HEK293 (cell line): ENCODE results near the gene SARM1.
A peak's percentile ranks its signal among the peaks of the same experiment; 100 is the strongest.

Experiments used
- KLF1 ChIP-seq: fragments of 450-650 bp; formaldehyde crosslinking; IDR thresholded peaks from 2 replicates; pipeline ENCODE4 v1.5.1; 2016; ENCODE audit warnings: missing biosample characterization, missing genetic modification characterization
- MYNN ChIP-seq: fragments of 450-650 bp; formaldehyde crosslinking; IDR thresholded peaks from 2 replicates; pipeline ENCODE4 v1.5.1; 2016; ENCODE audit warnings: missing biosample characterization, missing genetic modification characterization, borderline replicate concordance
- OSR2 ChIP-seq: fragments of 450-650 bp; formaldehyde crosslinking; IDR thresholded peaks from 2 replicates; pipeline ENCODE4 v1.5.1; 2016; ENCODE audit warnings: missing biosample characterization, missing genetic modification characterization
- PATZ1 ChIP-seq: fragments of 450-650 bp; formaldehyde crosslinking; IDR thresholded peaks from 2 replicates; pipeline ENCODE4 v1.5.1; 2016; ENCODE audit warnings: missing biosample characterization, missing genetic modification characterization
- PRDM1 ChIP-seq: fragments of 450-650 bp; formaldehyde crosslinking; IDR thresholded peaks from 2 replicates; pipeline ENCODE4; 2016; ENCODE audit warnings: missing biosample characterization, missing genetic modification characterization
- REST ChIP-seq: fragments of 450-650 bp; formaldehyde crosslinking; IDR thresholded peaks from 2 replicates; pipeline ENCODE4 v1.5.1; 2016; ENCODE audit warnings: missing biosample characterization, missing genetic modification characterization
- SETDB1 ChIP-seq: IDR thresholded peaks from one replicate; pipeline ENCODE4 v1.6.1; 2017; ENCODE audit warnings: mild to moderate bottlenecking, low read length, moderate library complexity, mixed read lengths; ENCODE audit not compliant: insufficient read length
- WT1 ChIP-seq: fragments of 450-650 bp; formaldehyde crosslinking; IDR thresholded peaks from 2 replicates; pipeline ENCODE4 v1.5.1; 2016; ENCODE audit warnings: missing biosample characterization, missing genetic modification characterization
- YY1 ChIP-seq: fragments of 450-650 bp; formaldehyde crosslinking; IDR thresholded peaks from 2 replicates; pipeline ENCODE4 v1.5.1; 2018; ENCODE audit warnings: missing biosample characterization, missing genetic modification characterization
- ZBTB8A ChIP-seq: fragments of 450-650 bp; formaldehyde crosslinking; IDR thresholded peaks from 2 replicates; pipeline ENCODE4 v1.5.1; 2016; ENCODE audit warnings: missing biosample characterization, missing genetic modification characterization
- ZNF112 ChIP-seq: fragments of 450-650 bp; formaldehyde crosslinking; IDR thresholded peaks from 2 replicates; pipeline ENCODE4 v1.5.0; 2017; ENCODE audit warnings: missing biosample characterization, missing genetic modification characterization
- ZNF2 ChIP-seq: fragments of 450-650 bp; formaldehyde crosslinking; IDR thresholded peaks from 2 replicates; pipeline ENCODE4 v1.5.1; 2016; ENCODE audit warnings: missing biosample characterization, missing genetic modification characterization
- ZNF202 ChIP-seq: fragments of 450-650 bp; formaldehyde crosslinking; IDR thresholded peaks from 2 replicates; pipeline ENCODE4 v1.5.1; 2016; ENCODE audit warnings: missing biosample characterization, missing genetic modification characterization, borderline replicate concordance
- ZNF223 ChIP-seq: fragments of 450-650 bp; formaldehyde crosslinking; IDR thresholded peaks from 2 replicates; pipeline ENCODE4 v1.5.1; 2016; ENCODE audit warnings: missing biosample characterization, missing genetic modification characterization
- ZNF280D ChIP-seq: fragments of 450-650 bp; formaldehyde crosslinking; IDR thresholded peaks from 2 replicates; pipeline ENCODE4 v1.5.1; 2016; ENCODE audit warnings: missing biosample characterization, missing genetic modification characterization
- ZNF37A ChIP-seq: fragments of 450-650 bp; IDR thresholded peaks from 2 replicates; pipeline ENCODE4 v1.5.1; 2018; ENCODE audit warnings: missing biosample characterization, missing genetic modification characterization
- ZNF394 ChIP-seq: fragments of 450-650 bp; formaldehyde crosslinking; IDR thresholded peaks from 2 replicates; pipeline ENCODE4 v1.5.1; 2016; ENCODE audit warnings: missing biosample characterization, missing genetic modification characterization, mild to moderate bottlenecking, moderate library complexity, borderline replicate concordance
- ZNF416 ChIP-seq: fragments of 450-650 bp; formaldehyde crosslinking; IDR thresholded peaks from 2 replicates; pipeline ENCODE4 v1.5.1; 2016; ENCODE audit warnings: missing biosample characterization, missing genetic modification characterization
- ZNF473 ChIP-seq: fragments of 450-650 bp; formaldehyde crosslinking; IDR thresholded peaks from 2 replicates; pipeline ENCODE4 v1.5.1; 2017; ENCODE audit warnings: missing biosample characterization, missing genetic modification characterization
- ZNF555 ChIP-seq: fragments of 450-650 bp; formaldehyde crosslinking; conservative IDR thresholded peaks from 2 replicates; pipeline ENCODE4 v1.5.1; 2017; ENCODE audit warnings: missing biosample characterization, mild to moderate bottlenecking, missing genetic modification characterization, inconsistent platforms
- ZNF580 ChIP-seq: fragments of 450-650 bp; formaldehyde crosslinking; IDR thresholded peaks from 2 replicates; pipeline ENCODE4 v1.5.1; 2016; ENCODE audit warnings: missing biosample characterization, missing genetic modification characterization
- ZNF585B ChIP-seq: fragments of 450-650 bp; formaldehyde crosslinking; IDR thresholded peaks from 2 replicates; pipeline ENCODE4 v1.5.1; 2016; ENCODE audit warnings: missing biosample characterization, missing genetic modification characterization
- ZNF600 ChIP-seq: fragments of 450-650 bp; formaldehyde crosslinking; IDR thresholded peaks from 2 replicates; pipeline ENCODE4 v1.5.1; 2016; ENCODE audit warnings: missing biosample characterization, missing genetic modification characterization
- ZNF621 ChIP-seq: fragments of 450-650 bp; formaldehyde crosslinking; IDR thresholded peaks from 2 replicates; pipeline ENCODE4 v1.5.1; 2017; ENCODE audit warnings: missing biosample characterization, missing genetic modification characterization
- ZNF624 ChIP-seq: fragments of 450-650 bp; formaldehyde crosslinking; IDR thresholded peaks from 2 replicates; pipeline ENCODE4 v1.5.1; 2017; ENCODE audit warnings: missing biosample characterization, missing genetic modification characterization
- ZNF692 ChIP-seq: fragments of 450-650 bp; formaldehyde crosslinking; IDR thresholded peaks from 2 replicates; pipeline ENCODE4 v1.5.1; 2016; ENCODE audit warnings: missing biosample characterization, missing genetic modification characterization
- ZNF747 ChIP-seq: fragments of 450-650 bp; formaldehyde crosslinking; IDR thresholded peaks from 2 replicates; pipeline ENCODE4 v1.5.1; 2016; ENCODE audit warnings: missing biosample characterization, missing genetic modification characterization
- ZNF830 ChIP-seq: fragments of 450-650 bp; IDR thresholded peaks from 2 replicates; pipeline ENCODE4 v1.5.0; 2018; ENCODE audit warnings: missing biosample characterization, missing genetic modification characterization, low read depth, mild to moderate bottlenecking, moderate library complexity
- ZSCAN23 ChIP-seq: fragments of 450-650 bp; formaldehyde crosslinking; IDR thresholded peaks from 2 replicates; pipeline ENCODE4 v1.5.1; 2016; ENCODE audit warnings: missing biosample characterization, missing genetic modification characterization
- ZSCAN30 ChIP-seq: fragments of 450-650 bp; IDR thresholded peaks from 2 replicates; pipeline ENCODE4 v1.5.1; 2018; ENCODE audit warnings: missing biosample characterization, mild to moderate bottlenecking, missing genetic modification characterization, moderate library complexity

The SARM1 gene

GRCh38 chr17:28335959-28336871 lies 35.3 kb upstream of the SARM1 start (continued):
- TF ChIP-seq ZNF112 (tag by site-specific recombination) = no peak
- TF ChIP-seq ZNF394 (tag by site-specific recombination) = peak; percentile 48; the same call in 1 of the 2 replicates
- no peak for TF ChIP-seq ZNF473 (tag by site-specific recombination)
- no peak for TF ChIP-seq ZNF624 (tag by site-specific recombination)
- no peak for TF ChIP-seq REST (tag by site-specific recombination)
- no peak; the same call in 1 of the 2 replicates for TF ChIP-seq ZSCAN23 (tag by site-specific recombination)
- no peak for TF ChIP-seq ZNF280D
- no peak for TF ChIP-seq ZNF223 (tag by site-specific recombination)
- peak; percentile 36; the same call in 1 of the 2 replicates for TF ChIP-seq MYNN (tag by site-specific recombination)
- TF ChIP-seq YY1 (tag by site-specific recombination) = no peak
- TF ChIP-seq KLF1 (tag by site-specific recombination) = peak; percentile 95
- no peak for TF ChIP-seq ZNF830 (tag by site-specific recombination)
- no peak for TF ChIP-seq ZNF621 (tag by site-specific recombination)
- TF ChIP-seq ZNF416 (tag by site-specific recombination) = no peak
- TF ChIP-seq ZNF2 (tag by site-specific recombination) = no peak
- TF ChIP-seq ZNF202 (tag by site-specific recombination) = no peak
- TF ChIP-seq PRDM1 (tag by site-specific recombination) = peak; percentile 88
- peak; percentile 87 for TF ChIP-seq ZNF600
- no peak for TF ChIP-seq OSR2 (tag by site-specific recombination)
- TF ChIP-seq ZNF692 = no peak
- peak; percentile 36; the same call in 1 of the 2 replicates for TF ChIP-seq ZBTB8A (tag by site-specific recombination)
- no peak for TF ChIP-seq ZNF580 (tag by site-specific recombination)
- no peak for TF ChIP-seq ZSCAN30 (tag by site-specific recombination)
- no peak for TF ChIP-seq ZNF585B (tag by site-specific recombination)
- no peak for TF ChIP-seq ZNF555 (tag by site-specific recombination)
- TF ChIP-seq ZNF747 (tag by site-specific recombination) = no peak
- TF ChIP-seq PATZ1 (tag by site-specific recombination) = peak; percentile 34
- no peak for TF ChIP-seq ZNF37A (tag by site-specific recombination)
- no peak for TF ChIP-seq SETDB1
- no peak for TF ChIP-seq WT1
